HFFc6 (cell line): Measurements from ENCODE around the gene MFN2. TPM values are rescaled to one million over a fixed set of nuclear protein-coding genes. Genes with fewer than 3 reads are reported as not detected.
A peak's percentile ranks its signal among the peaks of the same experiment; 100 is the strongest.

Experiments
- DNase-seq: peaks from one replicate; pipeline ENCODE4 v3.0.0-alpha.2; 2018
- H3K27ac Mint-ChIP-seq: 2 replicates; pipeline ENCODE4 v1.8.0; 2020; ENCODE audit warnings: mild to moderate bottlenecking, mixed read lengths
- H3K27me3 Mint-ChIP-seq: 2 replicates; pipeline ENCODE4 v1.8.0; 2021; ENCODE audit warnings: mild to moderate bottlenecking, moderate library complexity, mixed read lengths; ENCODE audit not compliant: insufficient read depth
- H3K36me3 Mint-ChIP-seq: 2 replicates; pipeline ENCODE4 v1.8.0; 2021; ENCODE audit warnings: low read depth, mixed read lengths
- H3K4me1 Mint-ChIP-seq: 2 replicates; pipeline ENCODE4 v1.8.0; 2020; ENCODE audit warnings: low read depth, mixed read lengths
- H3K4me3 Mint-ChIP-seq: 2 replicates; pipeline ENCODE4 v1.8.0; 2020; ENCODE audit warnings: mild to moderate bottlenecking, moderate library complexity, mixed read lengths
- H3K9me3 Mint-ChIP-seq: 2 replicates; pipeline ENCODE4 v1.8.0; 2020; ENCODE audit warnings: mild to moderate bottlenecking, mixed read lengths
- total RNA-seq, 6 experiments: library from RNA; stranded (reverse); fragmentation: NEBNext Ultra II Directional; extraction: Animal tissue kit (Norgen Biotek cat#: 25700); gene quantifications; 2 replicates in 1 of 6; 3 replicates in 5 of 6; pipeline ENCODE4 v1.2.3, GENCODE V29; 2021
- TF ChIP-seq, protein P1 (sequence below): fragments of 200-600 bp; sonication (generic); IDR thresholded peaks from 2 replicates; pipeline ENCODE4 v1.5.0; 2021; ENCODE audit warnings: antibody characterized with exemption, mild to moderate bottlenecking

MFN2 gene
- total RNA-seq, 6 experiments from 2014 or later, result 92.8 to 112 (median 101) TPM

- Mint-ChIP-seq H3K4me1 (peaks cover 11% of the 10 kb centered on the region), H3K36me3 (peaks cover 44% of the 10 kb centered on the region)
- TF ChIP-seq, protein P1, sequence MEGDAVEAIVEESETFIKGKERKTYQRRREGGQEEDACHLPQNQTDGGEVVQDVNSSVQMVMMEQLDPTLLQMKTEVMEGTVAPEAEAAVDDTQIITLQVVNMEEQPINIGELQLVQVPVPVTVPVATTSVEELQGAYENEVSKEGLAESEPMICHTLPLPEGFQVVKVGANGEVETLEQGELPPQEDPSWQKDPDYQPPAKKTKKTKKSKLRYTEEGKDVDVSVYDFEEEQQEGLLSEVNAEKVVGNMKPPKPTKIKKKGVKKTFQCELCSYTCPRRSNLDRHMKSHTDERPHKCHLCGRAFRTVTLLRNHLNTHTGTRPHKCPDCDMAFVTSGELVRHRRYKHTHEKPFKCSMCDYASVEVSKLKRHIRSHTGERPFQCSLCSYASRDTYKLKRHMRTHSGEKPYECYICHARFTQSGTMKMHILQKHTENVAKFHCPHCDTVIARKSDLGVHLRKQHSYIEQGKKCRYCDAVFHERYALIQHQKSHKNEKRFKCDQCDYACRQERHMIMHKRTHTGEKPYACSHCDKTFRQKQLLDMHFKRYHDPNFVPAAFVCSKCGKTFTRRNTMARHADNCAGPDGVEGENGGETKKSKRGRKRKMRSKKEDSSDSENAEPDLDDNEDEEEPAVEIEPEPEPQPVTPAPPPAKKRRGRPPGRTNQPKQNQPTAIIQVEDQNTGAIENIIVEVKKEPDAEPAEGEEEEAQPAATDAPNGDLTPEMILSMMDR, result peak; percentile 75
Observed at GRCh38 chr1:12001249-12001917, 21.1 kb downstream of the MFN2 start.

GRCh38 chr1:12001996-12002493 lies 21.8 kb downstream of the MFN2 start:
- DNase-seq, result no peak
- no peak overlapping the region for H3K4me3 Mint-ChIP-seq
- H3K27me3 Mint-ChIP-seq, result peaks cover 1% of the 10 kb centered on the region; the same call in 1 of the 2 replicates
- no peak overlapping the region; the same call in 1 of the 2 replicates for H3K27ac Mint-ChIP-seq
- TF ChIP-seq, protein P1, result no peak
- H3K4me1 Mint-ChIP-seq, result peaks cover 11% of the 10 kb centered on the region
- H3K9me3 Mint-ChIP-seq, result no peaks in the 10 kb centered on the region
- H3K36me3 Mint-ChIP-seq, result peaks cover 41% of the 10 kb centered on the region

More at GRCh38 chr1:12001249-12001917, 21.1 kb downstream of the MFN2 start:
- Mint-ChIP-seq H3K4me3 (no peak overlapping the region), H3K27ac (no peak overlapping the region), H3K9me3 (no peaks in the 10 kb centered on the region), H3K27me3 (peaks cover 3% of the 10 kb centered on the region)
- no peak for DNase-seq

- H3K4me1 Mint-ChIP-seq, result peaks cover 11% of the 10 kb centered on the region
- no peaks in the 10 kb centered on the region; the same call in 1 of the 2 replicates for H3K27me3 Mint-ChIP-seq
- TF ChIP-seq, protein P1, result no peak
- no peaks in the 10 kb centered on the region for H3K9me3 Mint-ChIP-seq
- H3K36me3 Mint-ChIP-seq, result peaks cover 44% of the 10 kb centered on the region
- no peak overlapping the region for H3K27ac Mint-ChIP-seq
- DNase-seq, result no peak
- no peak overlapping the region for H3K4me3 Mint-ChIP-seq
Observed at GRCh38 chr1:12003762-12004161, 23.5 kb downstream of the MFN2 start.

- TF ChIP-seq, protein P1, result no peak
- Mint-ChIP-seq H3K4me3 (no peak overlapping the region), H3K4me1 (peaks cover 11% of the 10 kb centered on the region), H3K27me3 (no peaks in the 10 kb centered on the region; the same call in 1 of the 2 replicates), H3K9me3 (no peaks in the 10 kb centered on the region), H3K36me3 (peaks cover 37% of the 10 kb centered on the region), H3K27ac (no peak overlapping the region)
- DNase-seq, result no peak
Observed at GRCh38 chr1:12005488-12006166, 25.4 kb downstream of the MFN2 start.

DNA sequence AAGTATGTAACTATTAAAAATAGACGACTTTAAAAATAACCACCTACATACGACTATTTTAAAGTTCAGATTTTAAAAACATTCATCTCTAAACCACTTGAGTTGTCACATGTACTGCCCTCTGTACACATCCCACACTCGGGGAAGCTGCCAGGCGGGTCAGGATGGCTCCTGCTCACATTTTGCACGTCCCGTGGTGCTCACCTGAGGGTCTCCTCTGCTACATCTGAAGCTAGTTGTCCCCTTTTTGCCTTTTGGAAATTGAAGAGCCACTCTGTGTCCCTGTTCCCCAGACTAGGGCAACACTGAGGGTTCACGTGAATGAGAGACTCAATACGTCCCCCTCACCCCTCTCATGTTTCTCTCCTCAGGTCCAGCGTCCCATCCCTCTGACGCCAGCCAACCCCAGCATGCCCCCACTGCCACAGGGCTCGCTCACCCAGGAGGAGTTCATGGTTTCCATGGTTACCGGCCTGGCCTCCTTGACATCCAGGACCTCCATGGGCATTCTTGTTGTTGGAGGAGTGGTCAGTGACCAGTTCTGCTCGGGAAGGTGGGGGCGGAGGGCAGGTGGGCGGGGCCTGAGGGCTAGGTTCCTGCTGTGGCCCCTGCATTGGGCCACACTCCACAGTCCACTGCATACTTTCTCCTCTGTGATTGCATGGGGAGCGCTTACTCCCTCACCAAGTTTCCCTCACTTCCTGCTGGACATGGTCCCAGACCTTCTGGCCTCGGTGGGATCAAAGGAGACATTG lies 26.1 kb downstream of the MFN2 start:
- H3K27ac Mint-ChIP-seq, result no peak overlapping the region
- H3K36me3 Mint-ChIP-seq, result peaks cover 37% of the 10 kb centered on the region
- H3K4me3 Mint-ChIP-seq, result no peak overlapping the region
- no peaks in the 10 kb centered on the region for H3K9me3 Mint-ChIP-seq
- TF ChIP-seq, protein P1, result no peak
- peaks cover 11% of the 10 kb centered on the region for H3K4me1 Mint-ChIP-seq
- H3K27me3 Mint-ChIP-seq, result no peaks in the 10 kb centered on the region; the same call in 1 of the 2 replicates
- no peak for DNase-seq
